K562 (cell line): ENCODE data around the gene FBXO17. TPM values are rescaled to one million over a fixed set of nuclear protein-coding genes. Genes with fewer than 3 reads are reported as not detected.
"Not testable (repeated sequence)": the region's sequence is repeated elsewhere in the genome, so short reads cannot be mapped to it uniquely, and the experiment has no call there.

Experiments used
- ATAC-seq: fragments of 200-7000 bp; cut with Tn5 transposase; 3 replicates; pipeline ENCODE4 v1.9.1; 2020; ENCODE audit warnings: moderate library complexity
- BruUV-seq: library from RNA; stranded (reverse); fragments of 400-500 nt; replicated peaks from 2 replicates; lab custom pipeline; 2021; lab: Mats Ljungman, UMichigan
- CTCF ChIA-PET: fragments of 300-600 bp; formaldehyde crosslinking; extraction: SDS; loops from one replicate; lab custom pipeline; 2021; ENCODE audit warnings: low intra/inter-chr PET ratio; lab: Yijun Ruan, JAX
- POLR2A ChIA-PET: fragments of 300-600, 350-650 bp; sonication (Branson Sonifier 250); formaldehyde crosslinking; extraction: SDS; loops from one replicate; lab custom pipeline; 2021; ENCODE audit warnings: antibody characterized with exemption, inconsistent platforms; lab: Yijun Ruan, JAX
- DNase-seq, 4 experiments: peaks; one replicate each; pipeline versions ENCODE4 v3.0.0 to v3.0.0-alpha.2; 2011 to 2018; ENCODE audit warnings: low spot score in 3 of 4, mixed read lengths in 3 of 4; ENCODE audit errors: extremely low read depth in 1 of 4
- FAIRE-seq: peaks from 2 replicates; lab custom pipeline; 2011; peaks lifted over from hg19 to GRCh38; lab: Jason Lieb, UNC
- H2AFZ ChIP-seq: 2 replicates; pipeline ENCODE4 v1.6.0; 2011; ENCODE audit warnings: low read depth, low read length, control low read depth, inconsistent platforms
- H3K27ac ChIP-seq: fragments of 200-600 bp; 3 replicates; pipeline ENCODE4 v1.8.0; 2011; ENCODE audit warnings: low read depth, mild to moderate bottlenecking, control low read depth, inconsistent platforms, low read length, moderate library complexity, mixed read lengths; ENCODE audit errors: extremely low read depth
- H3K27me3 ChIP-seq, 2 experiments: fragments of 300-600 bp in 1 of 2; 2 replicates in 1 of 2; 3 replicates in 1 of 2; pipeline versions ENCODE4 v1.6.0 to v1.8.0; 2011; ENCODE audit warnings: inconsistent platforms in 2 of 2, low read length in 2 of 2, mild to moderate bottlenecking in 1 of 2, mixed read lengths in 1 of 2, moderate library complexity in 1 of 2; ENCODE audit not compliant: control insufficient read depth in 2 of 2, insufficient read depth in 2 of 2
- H3K36me3 ChIP-seq: fragments of 300-600 bp; 3 replicates; pipeline ENCODE4 v1.8.0; 2011; ENCODE audit warnings: mild to moderate bottlenecking, low read length, inconsistent platforms; ENCODE audit not compliant: control insufficient read depth, insufficient read depth
- H3K4me1 ChIP-seq, 2 experiments: fragments of 200-600 bp in 1 of 2; replicated peaks in 1 of 2; 2 replicates in 1 of 2; 3 replicates in 1 of 2; pipeline versions ENCODE4 v1.5.1 to v1.8.0; 2011; ENCODE audit warnings: inconsistent platforms in 2 of 2, low read length in 2 of 2, mild to moderate bottlenecking in 1 of 2, mixed read lengths in 1 of 2, moderate library complexity in 1 of 2; ENCODE audit not compliant: control insufficient read depth in 2 of 2, insufficient read depth in 2 of 2
- H3K4me2 ChIP-seq: 2 replicates; pipeline ENCODE4 v1.6.1; 2011; ENCODE audit warnings: low read length, control low read depth, inconsistent platforms, mixed read lengths; ENCODE audit not compliant: insufficient read depth
- H3K4me3 ChIP-seq: fragments of 200-600 bp; sonication (generic), shearing (Covaris generic); 2 replicates; pipeline ENCODE4 v1.5.1; 2016; ENCODE audit warnings: control low read depth, inconsistent platforms
- H3K79me2 ChIP-seq: fragments of 200-600 bp; 3 replicates; pipeline ENCODE4 v1.8.0; 2011; ENCODE audit warnings: low read length, inconsistent platforms; ENCODE audit not compliant: control insufficient read depth, insufficient read depth
- H3K9ac ChIP-seq, 2 experiments: 2 replicates each; pipeline versions ENCODE4 v1.6.0 to v1.6.1; 2011; ENCODE audit warnings: low read depth in 2 of 2, low read length in 2 of 2, control low read depth in 1 of 2, inconsistent platforms in 1 of 2, mild to moderate bottlenecking in 1 of 2, mixed read lengths in 1 of 2; ENCODE audit not compliant: insufficient read depth in 1 of 2
- H3K9me1 ChIP-seq: one replicate; pipeline ENCODE4 v1.6.0; 2011; ENCODE audit warnings: inconsistent platforms, mild to moderate bottlenecking, low read length, moderate library complexity; ENCODE audit not compliant: control insufficient read depth, insufficient read depth
- H3K9me3 ChIP-seq: replicated peaks from 2 replicates; pipeline ENCODE4 v1.5.1; 2011; ENCODE audit warnings: low read depth, low read length, inconsistent platforms; ENCODE audit not compliant: control insufficient read depth, insufficient read depth
- H4K20me1 ChIP-seq: replicated peaks from 2 replicates; pipeline ENCODE4 v1.6.1; 2011; ENCODE audit warnings: low read length, inconsistent platforms, mixed read lengths; ENCODE audit not compliant: control insufficient read depth, insufficient read depth
- CEBPG ChIP-seq, 3 experiments: fragments of 200-800 bp in 1 of 3; sonication (Bioruptor generic) in 1 of 3; sonication (generic) in 1 of 3; formaldehyde crosslinking in 1 of 3; IDR thresholded peaks in 2 of 3; conservative IDR thresholded peaks in 1 of 3; 2 replicates each; pipeline versions ENCODE4 v1.6.1 to v1.8.0; 2016 to 2022; ENCODE audit warnings: missing compliant biosample characterization in 2 of 3, missing genetic modification characterization in 2 of 3, mild to moderate bottlenecking in 1 of 3, missing genetic modification reagents in 1 of 3
- KLF6 ChIP-seq: fragments of 250-450 bp; sonication (Bioruptor Pico); IDR thresholded peaks from 2 replicates; pipeline ENCODE4 v1.4.0; 2020; ENCODE audit warnings: mild to moderate bottlenecking, moderate library complexity, borderline replicate concordance
- MTA3 ChIP-seq: fragments of 450-650 bp; formaldehyde crosslinking; IDR thresholded peaks from 2 replicates; pipeline ENCODE4 v1.6.1; 2017; ENCODE audit warnings: mild to moderate bottlenecking, borderline replicate concordance
- USF1 ChIP-seq: sonication (generic); formaldehyde crosslinking; IDR thresholded peaks from 2 replicates; pipeline ENCODE4 v1.9.0; 2022; ENCODE audit warnings: mild to moderate bottlenecking, missing genetic modification reagents
- ZNF512 ChIP-seq: IDR thresholded peaks from 2 replicates; pipeline ENCODE4 v1.6.1; 2016; ENCODE audit warnings: missing genetic modification characterization, missing compliant biosample characterization
- WGBS: fragments of 100-300 bp; shearing (Covaris generic); methylation state at CpG from one replicate; pipeline ENCODE4 v1.1.6; 2016; ENCODE audit warnings: low coverage, mixed read lengths; ENCODE audit not compliant: insufficient coverage; ENCODE audit errors: missing lambda C conversion rate; 5-methylcytosine and 5-hydroxymethylcytosine counted together
- in situ Hi-C: fragments of 300-500 bp; cut with MboI; formaldehyde crosslinking; loops from 4 replicates; pipeline ENCODE4 v1.15.0; 2018; ENCODE audit warnings: inconsistent platforms, mixed read lengths
- intact Hi-C: fragments of 100-400 bp; cut with micrococcal nuclease; formaldehyde crosslinking; loops from 2 replicates; pipeline ENCODE4 v1.14.2; 2022
- polyA plus RNA-seq, 8 experiments: library from polyadenylated mRNA; depleted of rRNA in 4 of 8; stranded (reverse) in 5 of 8; unstranded in 3 of 8; fragments of >200 nt; fragmentation: Nextera tagmentation in 2 of 8; fragmentation: Illumina TruSeq in 1 of 8; extraction: Ambion mirVana in 2 of 8; extraction: Trizol in 1 of 8; gene quantifications; 2 replicates each; pipeline versions ENCODE4 v1.2.1 to v1.2.3, GENCODE V29; 2011 to 2014; ENCODE audit warnings: inconsistent platforms in 1 of 8, missing spikeins in 1 of 8
- total RNA-seq, 7 experiments: library from RNA; depleted of rRNA in 6 of 7; stranded (reverse); fragments of >200 nt in 6 of 7; fragmentation: Illumina TruSeq in 2 of 7; extraction: Trizol in 2 of 7; gene quantifications; 2 replicates each; pipeline versions ENCODE4 v1.2.1 to v1.2.3, GENCODE V29; 2011 to 2021; ENCODE audit warnings: low replicate concordance in 1 of 7

The FBXO17 gene
- total and polyA plus RNA-seq, 9 of the 15 experiments (the other 6 are each of a cell fraction or from before 2014, with no cell fraction given): 4.1 to 27.1 (median 19.0) TPM

GRCh38 chr19:38990949-38991697 is 15.6 kb upstream of the FBXO17 start (continued):
- TF ChIP-seq KLF6 (CRISPR knock-in tag) (no peak), MTA3 (no peak), CEBPG (CRISPR knock-in tag; IDR thresholded peaks at IDR 0.05) (no peak), CEBPG (tag; conservative IDR thresholded peaks at IDR 0.05 in 1 of 2, IDR thresholded peaks at IDR 0.05 in 1 of 2) (peak in 1 of 2 experiments; percentile 42; a peak in 1 of 4 replicates), USF1 (CRISPR knock-in tag) (no peak)
- TF ChIP-seq, all 486 proteins: peak for 3

GRCh38 chr19:38989614-38990013 is 14.1 kb upstream of the FBXO17 start:
- H3K9me1 ChIP-seq, H3K9me3 ChIP-seq, H3K4me1 ChIP-seq, intact Hi-C loops, H3K9ac ChIP-seq, ATAC-seq, FAIRE-seq, H2AFZ ChIP-seq, H3K36me3 ChIP-seq, BruUV-seq, H3K79me2 ChIP-seq, H3K27ac ChIP-seq, CTCF ChIA-PET, in situ Hi-C loops, H4K20me1 ChIP-seq, H3K4me3 ChIP-seq, DNase-seq, H3K4me2 ChIP-seq: not testable (repeated sequence)
- TF ChIP-seq ZNF512 (tag): peak; percentile 30; the same call in 1 of the 2 replicates
- POLR2A ChIA-PET: interaction anchor here (0.8 kb wide), 1 partner anchor 8 kb away, joined by 6 read pairs; no protein-coding TSS in a partner anchor
- H3K27me3 ChIP-seq: peaks cover 6 to 37% of the 10 kb centered on the region in 2 experiments; a peak in 4 of 5 replicates
- WGBS: no CpG with 5 or more reads among the region's 1 CpG
